GM23338 (cell line): ENCODE results near the gene OR11H6. TPM values are rescaled to one million over a fixed set of nuclear protein-coding genes. Genes with fewer than 3 reads are reported as not detected.
"Not testable (repeated sequence)": the region's sequence is repeated elsewhere in the genome, so short reads cannot be mapped to it uniquely, and the experiment has no call there.

Experiments
- ATAC-seq: fragments of 200-7000 bp; cut with Tn5 transposase; 3 replicates; pipeline ENCODE4 v1.9.1; 2020
- DNase-seq: peaks from one replicate; pipeline ENCODE4 v3.0.0-alpha.2; 2015; ENCODE audit warnings: low spot score
- H2AFZ ChIP-seq: fragments of 200-600 bp; sonication (generic); 2 replicates; pipeline ENCODE4 v1.8.0; 2016; ENCODE audit warnings: antibody characterized with exemption, mild to moderate bottlenecking, moderate library complexity
- H3F3A ChIP-seq: fragments of 200-600 bp; sonication (generic); replicated peaks from 2 replicates; pipeline ENCODE4 v1.8.0; 2017; ENCODE audit warnings: antibody characterized with exemption, mixed run types, low read depth
- H3K27ac ChIP-seq: fragments of 200-600 bp; sonication (generic); 2 replicates; pipeline ENCODE4 v1.6.1; 2016; ENCODE audit warnings: low read depth
- H3K27me3 ChIP-seq: fragments of 200-600 bp; sonication (generic); 2 replicates; pipeline ENCODE4 v1.8.0; 2016; ENCODE audit warnings: mild to moderate bottlenecking, mixed run types, moderate library complexity; ENCODE audit not compliant: insufficient read depth
- H3K36me3 ChIP-seq: fragments of 200-600 bp; sonication (generic); 2 replicates; pipeline ENCODE4 v1.8.0; 2016; ENCODE audit warnings: mild to moderate bottlenecking; ENCODE audit not compliant: insufficient read depth
- H3K4me1 ChIP-seq: fragments of 200-600 bp; sonication (generic); 2 replicates; pipeline ENCODE4 v1.8.0; 2016; ENCODE audit warnings: mild to moderate bottlenecking, moderate library complexity; ENCODE audit not compliant: insufficient read depth
- H3K4me2 ChIP-seq: fragments of 200-600 bp; sonication (generic); 2 replicates; pipeline ENCODE4 v1.7.1; 2017; ENCODE audit warnings: mixed run types
- H3K4me3 ChIP-seq: fragments of 200-600 bp; sonication (generic); 2 replicates; pipeline ENCODE4 v1.6.1; 2016; ENCODE audit warnings: mixed run types
- H3K79me2 ChIP-seq: fragments of 200-600 bp; sonication (generic); replicated peaks from 2 replicates; pipeline ENCODE4 v1.8.0; 2017; ENCODE audit warnings: mild to moderate bottlenecking; ENCODE audit not compliant: insufficient read depth
- H3K9me2 ChIP-seq: fragments of 200-600 bp; sonication (generic); 2 replicates; pipeline ENCODE4 v1.8.0; 2017; ENCODE audit not compliant: insufficient read depth
- H4K20me1 ChIP-seq: fragments of 200-600 bp; sonication (generic); replicated peaks from 2 replicates; pipeline ENCODE4 v1.8.0; 2017; ENCODE audit warnings: mild to moderate bottlenecking; ENCODE audit not compliant: insufficient read depth
- H3K27ac Mint-ChIP-seq: 2 replicates; pipeline ENCODE4 v1.8.0; 2020; ENCODE audit warnings: inconsistent platforms, mild to moderate bottlenecking, moderate library complexity, mixed read lengths
- H3K27me3 Mint-ChIP-seq: 3 replicates; pipeline ENCODE4 v1.8.0; 2022; ENCODE audit warnings: low read depth, mild to moderate bottlenecking, moderate library complexity, mixed read lengths, inconsistent platforms; ENCODE audit not compliant: insufficient read depth, poor library complexity
- H3K36me3 Mint-ChIP-seq: 3 replicates; pipeline ENCODE4 v1.8.0; 2021; ENCODE audit warnings: low read depth, mild to moderate bottlenecking, inconsistent platforms, moderate library complexity, mixed read lengths
- H3K4me1 Mint-ChIP-seq: 3 replicates; pipeline ENCODE4 v1.8.0; 2020; ENCODE audit warnings: mild to moderate bottlenecking, inconsistent platforms, mixed read lengths
- H3K4me3 Mint-ChIP-seq: 3 replicates; pipeline ENCODE4 v1.8.0; 2021; ENCODE audit warnings: moderate library complexity, mild to moderate bottlenecking, inconsistent platforms, mixed read lengths
- H3K9me3 Mint-ChIP-seq: 3 replicates; pipeline ENCODE4 v1.8.0; 2020; ENCODE audit warnings: moderate library complexity, mild to moderate bottlenecking, inconsistent platforms, mixed read lengths
- CREB1 ChIP-seq: fragments of 250-450 bp; sonication (Bioruptor Pico); IDR thresholded peaks from 2 replicates; pipeline ENCODE4 v1.5.0; 2020; ENCODE audit warnings: low read depth, mild to moderate bottlenecking, moderate library complexity
- EZH2phosphoT487 ChIP-seq: fragments of 200-600 bp; sonication (generic); IDR thresholded peaks from one replicate; pipeline ENCODE4 v1.8.1; 2018; ENCODE audit warnings: antibody characterized with exemption; ENCODE audit not compliant: unreplicated experiment
- REST ChIP-seq: IDR thresholded peaks from one replicate; pipeline ENCODE4 v1.6.1; 2018; ENCODE audit warnings: antibody characterized with exemption; ENCODE audit not compliant: unreplicated experiment
- STAT1 ChIP-seq: IDR thresholded peaks from one replicate; pipeline ENCODE4 v1.6.1; 2016; ENCODE audit warnings: antibody characterized with exemption; ENCODE audit not compliant: unreplicated experiment
- ZNF114 ChIP-seq: fragments of 250-450 bp; sonication (Bioruptor Pico); IDR thresholded peaks from 2 replicates; pipeline ENCODE4 v1.5.0; 2020; ENCODE audit warnings: mild to moderate bottlenecking, moderate library complexity
- ZNF462 ChIP-seq: fragments of 250-450 bp; sonication (Bioruptor Pico); IDR thresholded peaks from 2 replicates; pipeline ENCODE4 v1.5.0; 2020; ENCODE audit warnings: mild to moderate bottlenecking, moderate library complexity
- polyA plus RNA-seq: library from polyadenylated mRNA; unstranded; fragments of >200 nt; fragmentation: Nextera tagmentation; extraction: Ambion mirVana; gene quantifications from 2 replicates; pipeline ENCODE4 v1.2.1, GENCODE V29; 2016
- total RNA-seq: library from RNA; depleted of rRNA; stranded (reverse); fragments of >200 nt; shearing (Covaris generic); gene quantifications from 2 replicates; pipeline ENCODE4 v1.2.3, GENCODE V29; 2014

OR11H6 gene
- total and polyA plus RNA-seq, 2 experiments from 2014 or later, result not detected

- no peak for TF ChIP-seq ZNF462 (CRISPR knock-in tag)
- TF ChIP-seq STAT1, result no peak
- TF ChIP-seq REST, result no peak
- TF ChIP-seq EZH2phosphoT487, result no peak
- no peak for TF ChIP-seq CREB1 (CRISPR knock-in tag)
Observed at GRCh38 chr14:20204721-20205120, 18.8 kb upstream of the OR11H6 start (continued).

GRCh38 chr14:20209595-20209994 is 13.9 kb upstream of the OR11H6 start:
- no peak overlapping the region for H3K27ac Mint-ChIP-seq
- Histone ChIP-seq H3K4me3 (no peak overlapping the region), H3K27me3 (no peaks in the 10 kb centered on the region), H3K79me2 (no peaks in the 10 kb centered on the region), H3K36me3 (0 out of 2 replicates have a peak, but pooled peaks cover 4% of the 10 kb centered on the region), H3K4me1 (no peaks in the 10 kb centered on the region), H4K20me1 (no peaks in the 10 kb centered on the region), H3K27ac (no peak overlapping the region), H3K9me2 (no peaks in the 10 kb centered on the region), H3K4me2 (no peak overlapping the region), H2AFZ (no peak overlapping the region), H3F3A (no peaks in the 10 kb centered on the region)
- H3K36me3 Mint-ChIP-seq, result peaks cover 29% of the 10 kb centered on the region
- H3K9me3 Mint-ChIP-seq, result peaks cover 79% of the 10 kb centered on the region
- no peak for TF ChIP-seq ZNF114 (CRISPR knock-in tag)
- H3K4me3 Mint-ChIP-seq, result no peak overlapping the region
- DNase-seq (no peak), ATAC-seq (no peak)
- H3K27me3 Mint-ChIP-seq, result peaks cover 3% of the 10 kb centered on the region
- H3K4me1 Mint-ChIP-seq, result no peaks in the 10 kb centered on the region

GRCh38 chr14:20212406-20212805 is 11.1 kb upstream of the OR11H6 start:
- H3K27ac ChIP-seq, H3K4me2 ChIP-seq, H2AFZ ChIP-seq, ATAC-seq, H4K20me1 ChIP-seq, H3K27me3 Mint-ChIP-seq, H3K79me2 ChIP-seq, H3K4me1 ChIP-seq, H3F3A ChIP-seq, H3K27me3 ChIP-seq, H3K4me3 ChIP-seq, H3K36me3 ChIP-seq, H3K4me1 Mint-ChIP-seq, H3K27ac Mint-ChIP-seq, DNase-seq, H3K4me3 Mint-ChIP-seq, H3K9me2 ChIP-seq: not testable (repeated sequence)
- H3K9me3 Mint-ChIP-seq, result peaks cover 90% of the 10 kb centered on the region
- H3K36me3 Mint-ChIP-seq, result peaks cover 23% of the 10 kb centered on the region
